K562 (cell line): ENCODE data around the gene PHTF2. TPM values are rescaled to one million over a fixed set of nuclear protein-coding genes. Genes with fewer than 3 reads are reported as not detected.
A peak's percentile ranks its signal among the peaks of the same experiment; 100 is the strongest.

Experiments used
- ATAC-seq: fragments of 200-7000 bp; cut with Tn5 transposase; 3 replicates; pipeline ENCODE4 v1.9.1; 2020; ENCODE audit warnings: moderate library complexity
- BruUV-seq: library from RNA; stranded (reverse); fragments of 400-500 nt; replicated peaks from 2 replicates; lab custom pipeline; 2021; lab: Mats Ljungman, UMichigan
- CTCF ChIA-PET: fragments of 300-600 bp; formaldehyde crosslinking; extraction: SDS; loops from one replicate; lab custom pipeline; 2021; ENCODE audit warnings: low intra/inter-chr PET ratio; lab: Yijun Ruan, JAX
- POLR2A ChIA-PET: fragments of 300-600, 350-650 bp; sonication (Branson Sonifier 250); formaldehyde crosslinking; extraction: SDS; loops from one replicate; lab custom pipeline; 2021; ENCODE audit warnings: antibody characterized with exemption, inconsistent platforms; lab: Yijun Ruan, JAX
- DNase-seq, 4 experiments: peaks; one replicate each; pipeline versions ENCODE4 v3.0.0 to v3.0.0-alpha.2; 2011 to 2018; ENCODE audit warnings: low spot score in 3 of 4, mixed read lengths in 3 of 4; ENCODE audit errors: extremely low read depth in 1 of 4
- FAIRE-seq: peaks from 2 replicates; lab custom pipeline; 2011; peaks lifted over from hg19 to GRCh38; lab: Jason Lieb, UNC
- H2AFZ ChIP-seq: 2 replicates; pipeline ENCODE4 v1.6.0; 2011; ENCODE audit warnings: low read depth, low read length, control low read depth, inconsistent platforms
- H3K27ac ChIP-seq: fragments of 200-600 bp; 3 replicates; pipeline ENCODE4 v1.8.0; 2011; ENCODE audit warnings: low read depth, mild to moderate bottlenecking, control low read depth, inconsistent platforms, low read length, moderate library complexity, mixed read lengths; ENCODE audit errors: extremely low read depth
- H3K27me3 ChIP-seq, 2 experiments: fragments of 300-600 bp in 1 of 2; 2 replicates in 1 of 2; 3 replicates in 1 of 2; pipeline versions ENCODE4 v1.6.0 to v1.8.0; 2011; ENCODE audit warnings: inconsistent platforms in 2 of 2, low read length in 2 of 2, mild to moderate bottlenecking in 1 of 2, mixed read lengths in 1 of 2, moderate library complexity in 1 of 2; ENCODE audit not compliant: control insufficient read depth in 2 of 2, insufficient read depth in 2 of 2
- H3K36me3 ChIP-seq: fragments of 300-600 bp; 3 replicates; pipeline ENCODE4 v1.8.0; 2011; ENCODE audit warnings: mild to moderate bottlenecking, low read length, inconsistent platforms; ENCODE audit not compliant: control insufficient read depth, insufficient read depth
- H3K4me1 ChIP-seq, 2 experiments: fragments of 200-600 bp in 1 of 2; replicated peaks in 1 of 2; 2 replicates in 1 of 2; 3 replicates in 1 of 2; pipeline versions ENCODE4 v1.5.1 to v1.8.0; 2011; ENCODE audit warnings: inconsistent platforms in 2 of 2, low read length in 2 of 2, mild to moderate bottlenecking in 1 of 2, mixed read lengths in 1 of 2, moderate library complexity in 1 of 2; ENCODE audit not compliant: control insufficient read depth in 2 of 2, insufficient read depth in 2 of 2
- H3K4me2 ChIP-seq: 2 replicates; pipeline ENCODE4 v1.6.1; 2011; ENCODE audit warnings: low read length, control low read depth, inconsistent platforms, mixed read lengths; ENCODE audit not compliant: insufficient read depth
- H3K4me3 ChIP-seq: fragments of 200-600 bp; sonication (generic), shearing (Covaris generic); 2 replicates; pipeline ENCODE4 v1.5.1; 2016; ENCODE audit warnings: control low read depth, inconsistent platforms
- H3K79me2 ChIP-seq: fragments of 200-600 bp; 3 replicates; pipeline ENCODE4 v1.8.0; 2011; ENCODE audit warnings: low read length, inconsistent platforms; ENCODE audit not compliant: control insufficient read depth, insufficient read depth
- H3K9ac ChIP-seq, 2 experiments: 2 replicates each; pipeline versions ENCODE4 v1.6.0 to v1.6.1; 2011; ENCODE audit warnings: low read depth in 2 of 2, low read length in 2 of 2, control low read depth in 1 of 2, inconsistent platforms in 1 of 2, mild to moderate bottlenecking in 1 of 2, mixed read lengths in 1 of 2; ENCODE audit not compliant: insufficient read depth in 1 of 2
- H3K9me1 ChIP-seq: one replicate; pipeline ENCODE4 v1.6.0; 2011; ENCODE audit warnings: inconsistent platforms, mild to moderate bottlenecking, low read length, moderate library complexity; ENCODE audit not compliant: control insufficient read depth, insufficient read depth
- H3K9me3 ChIP-seq: replicated peaks from 2 replicates; pipeline ENCODE4 v1.5.1; 2011; ENCODE audit warnings: low read depth, low read length, inconsistent platforms; ENCODE audit not compliant: control insufficient read depth, insufficient read depth
- H4K20me1 ChIP-seq: replicated peaks from 2 replicates; pipeline ENCODE4 v1.6.1; 2011; ENCODE audit warnings: low read length, inconsistent platforms, mixed read lengths; ENCODE audit not compliant: control insufficient read depth, insufficient read depth
- CBX3 ChIP-seq, 2 experiments: IDR thresholded peaks; 1 replicate in 1 of 2; 2 replicates in 1 of 2; pipeline ENCODE4 v1.6.1; 2012; ENCODE audit warnings: inconsistent platforms in 2 of 2, low read length in 2 of 2, borderline replicate concordance in 1 of 2, control low read depth in 1 of 2
- CBX5 ChIP-seq: IDR thresholded peaks from 2 replicates; pipeline ENCODE4 v1.6.1; 2014; ENCODE audit warnings: low read depth, borderline replicate concordance
- KLF6 ChIP-seq: fragments of 250-450 bp; sonication (Bioruptor Pico); IDR thresholded peaks from 2 replicates; pipeline ENCODE4 v1.4.0; 2020; ENCODE audit warnings: mild to moderate bottlenecking, moderate library complexity, borderline replicate concordance
- TRIM24 ChIP-seq, 2 experiments: fragments of 450-650 bp; IDR thresholded peaks; 2 replicates each; pipeline ENCODE4 v1.6.1; 2016
- TRIM28 ChIP-seq: fragments of 450-650 bp; IDR thresholded peaks from 2 replicates; pipeline ENCODE4 v1.6.1; 2017
- ZBTB8A ChIP-seq: fragments of 450-650 bp; IDR thresholded peaks from 2 replicates; pipeline ENCODE4 v1.6.1; 2018; ENCODE audit warnings: mild to moderate bottlenecking, moderate library complexity; ENCODE audit not compliant: partially characterized antibody
- ZNF277 ChIP-seq: fragments of 250-450 bp; sonication (Bioruptor Pico); IDR thresholded peaks from 2 replicates; pipeline ENCODE4 v1.8.0; 2022; ENCODE audit warnings: inconsistent platforms, mild to moderate bottlenecking, moderate library complexity, borderline replicate concordance
- WGBS: fragments of 100-300 bp; shearing (Covaris generic); methylation state at CpG from one replicate; pipeline ENCODE4 v1.1.6; 2016; ENCODE audit warnings: low coverage, mixed read lengths; ENCODE audit not compliant: insufficient coverage; ENCODE audit errors: missing lambda C conversion rate; 5-methylcytosine and 5-hydroxymethylcytosine counted together
- in situ Hi-C: fragments of 300-500 bp; cut with MboI; formaldehyde crosslinking; loops from 4 replicates; pipeline ENCODE4 v1.15.0; 2018; ENCODE audit warnings: inconsistent platforms, mixed read lengths
- intact Hi-C: fragments of 100-400 bp; cut with micrococcal nuclease; formaldehyde crosslinking; loops from 2 replicates; pipeline ENCODE4 v1.14.2; 2022
- polyA plus RNA-seq, 8 experiments: library from polyadenylated mRNA; depleted of rRNA in 4 of 8; stranded (reverse) in 5 of 8; unstranded in 3 of 8; fragments of >200 nt; fragmentation: Nextera tagmentation in 2 of 8; fragmentation: Illumina TruSeq in 1 of 8; extraction: Ambion mirVana in 2 of 8; extraction: Trizol in 1 of 8; gene quantifications; 2 replicates each; pipeline versions ENCODE4 v1.2.1 to v1.2.3, GENCODE V29; 2011 to 2014; ENCODE audit warnings: inconsistent platforms in 1 of 8, missing spikeins in 1 of 8
- total RNA-seq, 7 experiments: library from RNA; depleted of rRNA in 6 of 7; stranded (reverse); fragments of >200 nt in 6 of 7; fragmentation: Illumina TruSeq in 2 of 7; extraction: Trizol in 2 of 7; gene quantifications; 2 replicates each; pipeline versions ENCODE4 v1.2.1 to v1.2.3, GENCODE V29; 2011 to 2021; ENCODE audit warnings: low replicate concordance in 1 of 7

PHTF2 gene
- total and polyA plus RNA-seq, 9 of the 15 experiments (the other 6 are each of a cell fraction or from before 2014, with no cell fraction given), result 17.9 to 43.6 (median 25.4) TPM

GRCh38 chr7:77786018-77786417 lies 12.6 kb upstream of the PHTF2 start:
- Histone ChIP-seq H3K9ac (no peak overlapping the region), H3K79me2 (no peaks in the 10 kb centered on the region), H3K9me1 (no peaks in the 10 kb centered on the region), H3K27ac (no peak overlapping the region), H3K4me2 (no peak overlapping the region), H4K20me1 (no peaks in the 10 kb centered on the region), H3K27me3 (no peaks in the 10 kb centered on the region), H3K36me3 (peaks cover 29% of the 10 kb centered on the region), H2AFZ (no peak overlapping the region), H3K4me3 (no peak overlapping the region), H3K4me1 (peaks cover 0 to 10% of the 10 kb centered on the region in 2 experiments; a peak in 1 of 5 replicates), H3K9me3 (peaks cover 3% of the 10 kb centered on the region; the same call in 1 of the 2 replicates)
- CTCF ChIA-PET, result no interaction called here
- BruUV-seq, result no TSS peak
- ATAC-seq (no peak), FAIRE-seq (no peak), DNase-seq (no peak)
- POLR2A ChIA-PET, result no interaction called here
- 92% methylated on average over 3 of the region's 3 CpGs for WGBS
- peak in 1 of 2 experiments; percentile 78; a peak in 1 of 3 replicates for TF ChIP-seq CBX3 (IDR thresholded peaks at IDR 0.05; ENCODE audit: borderline replicate concordance in 1 of 2, low read length in 2 of 2)
- TF ChIP-seq ZBTB8A, result no peak
- TF ChIP-seq CBX5, result 0 out of 2 replicates have a peak, but pooled peaks have one; percentile 50
- TF ChIP-seq ZNF277 (CRISPR knock-in tag), result no peak
- TF ChIP-seq TRIM24 (IDR thresholded peaks at IDR 0.05), result peak; percentile 56 to 74
- TF ChIP-seq TRIM28, result 0 out of 2 replicates have a peak, but pooled peaks have one; percentile 52
- no peak for TF ChIP-seq KLF6 (CRISPR knock-in tag)
- intact Hi-C loops (no loop called here), in situ Hi-C loops (no loop called here)
